GM18951 (cell line): ENCODE results near the gene GINS3.
"Not testable (repeated sequence)": the region's sequence is repeated elsewhere in the genome, so short reads cannot be mapped to it uniquely, and the experiment has no call there.

ENCODE experiments used
- POLR2A ChIP-seq: IDR thresholded peaks from 4 replicates; pipeline ENCODE4 v1.6.1; 2011; ENCODE audit warnings: mild to moderate bottlenecking; ENCODE audit not compliant: insufficient read length, insufficient read depth; ENCODE audit errors: extremely low read depth
- in situ Hi-C: fragments of 300-500 bp; cut with MboI; formaldehyde crosslinking; loops from one replicate; pipeline ENCODE4 v1.12.0; 2022; ENCODE audit warnings: low sequenced_read_pairs, mixed read lengths, inconsistent platforms; ENCODE audit not compliant: unreplicated experiment

GINS3 gene

DNA sequence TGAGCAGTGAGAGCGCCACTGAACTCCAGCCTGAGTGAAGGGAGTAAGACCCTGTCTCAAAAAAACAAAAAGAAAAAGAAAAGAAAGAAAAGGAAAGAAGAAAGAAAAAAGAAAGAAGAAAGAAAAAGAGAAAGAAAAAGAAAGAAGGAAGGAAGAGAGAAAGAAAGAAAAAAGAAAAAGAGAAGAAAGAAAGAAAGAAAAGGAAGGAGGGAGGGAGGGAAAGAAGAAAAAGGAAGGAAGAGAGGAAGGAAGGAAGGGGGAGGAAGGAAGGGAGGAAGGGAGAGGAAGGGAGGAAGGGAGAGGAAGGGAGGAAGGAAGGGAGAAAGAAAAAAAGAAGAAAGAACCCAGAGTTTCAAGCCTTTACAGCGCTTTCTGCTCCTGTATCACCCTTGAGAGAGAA is 19.1 kb downstream of the GINS3 start:
- TF ChIP-seq POLR2A: no peak

DNA sequence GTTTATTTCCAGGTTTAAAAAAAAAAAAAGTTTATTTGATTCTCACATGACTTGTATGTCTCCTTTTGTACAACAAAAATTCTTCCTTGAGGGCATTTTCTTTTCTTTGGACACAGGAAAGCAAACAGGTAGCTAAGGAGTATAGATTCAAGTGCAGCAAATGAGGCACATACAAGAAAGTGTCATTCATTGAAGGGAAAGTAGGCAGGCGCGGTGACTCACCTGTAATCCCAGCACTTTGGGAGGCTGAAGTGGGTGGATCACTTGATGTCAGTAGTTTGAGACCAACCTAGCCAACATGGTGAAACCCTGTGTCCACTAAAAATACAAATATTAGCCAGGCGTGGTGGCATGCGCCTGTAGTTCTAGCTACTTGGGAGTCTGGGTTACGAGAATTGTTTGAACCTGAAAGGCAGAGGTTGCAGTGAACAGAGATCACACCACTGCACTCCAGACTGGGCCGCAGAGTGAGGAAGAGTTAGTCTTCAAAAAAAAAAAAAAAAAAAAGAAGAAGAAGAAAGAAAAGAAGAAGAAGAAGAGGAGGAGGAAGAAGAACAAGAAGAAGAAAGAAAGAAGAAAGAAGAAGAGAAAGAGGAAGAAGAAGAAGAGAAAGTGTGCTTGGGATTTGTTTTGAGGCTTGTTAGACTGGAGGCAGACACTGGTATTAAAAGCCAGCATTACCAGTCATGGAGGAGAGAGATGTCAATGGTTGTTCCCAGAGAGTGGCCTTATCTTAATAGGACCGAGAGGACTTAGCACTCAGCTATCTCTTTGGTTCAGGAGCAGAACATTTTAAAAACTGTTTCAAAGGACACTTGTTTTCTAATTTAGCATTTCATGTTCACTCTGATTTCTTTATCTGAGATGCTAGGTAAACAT is 19.7 kb downstream of the GINS3 start:
- no peak for TF ChIP-seq POLR2A
- in situ Hi-C loops: no loop called here

More for the DNA sequence above, 19.1 kb downstream of the GINS3 start:
- in situ Hi-C loops: no loop called here

DNA sequence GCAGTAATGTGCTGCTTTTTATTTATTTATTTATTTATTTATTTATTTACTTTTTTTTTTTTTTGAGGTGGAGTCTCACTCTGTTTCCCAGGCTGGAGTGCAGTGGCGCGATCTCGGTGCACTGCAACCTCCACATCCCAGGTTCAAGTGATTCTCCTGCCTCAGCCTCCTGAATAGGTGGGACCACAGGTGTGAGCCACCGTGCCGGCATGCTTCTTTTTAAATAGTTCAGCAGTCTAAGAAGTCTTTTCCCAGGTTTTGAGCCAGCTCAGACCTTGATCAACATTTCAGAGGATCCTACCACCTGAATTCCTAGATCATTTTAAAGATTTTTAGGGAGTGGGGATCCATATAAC is 20.3 kb downstream of the GINS3 start:
- in situ Hi-C loops: not testable (repeated sequence)

DNA sequence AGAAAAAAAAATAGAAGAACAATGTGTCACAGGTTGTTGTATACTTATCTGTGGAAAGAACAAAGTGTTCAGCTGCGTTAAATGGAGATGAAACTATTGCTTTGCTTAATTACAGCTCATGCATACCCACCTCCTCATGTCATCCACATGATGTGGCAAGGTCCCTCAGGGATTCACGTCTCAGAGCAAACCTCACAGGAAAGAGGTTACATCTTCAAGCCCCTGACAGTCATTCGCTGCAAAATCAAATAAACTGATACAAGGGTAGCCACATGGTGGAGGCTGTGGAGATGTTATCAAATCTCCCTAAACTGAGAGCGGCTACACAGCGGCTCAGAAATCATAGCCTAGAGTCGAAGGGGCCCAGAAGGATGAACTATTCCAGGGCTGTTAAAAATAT is 21.1 kb downstream of the GINS3 start:
- no peak for TF ChIP-seq POLR2A
- in situ Hi-C loops: no loop called here

DNA sequence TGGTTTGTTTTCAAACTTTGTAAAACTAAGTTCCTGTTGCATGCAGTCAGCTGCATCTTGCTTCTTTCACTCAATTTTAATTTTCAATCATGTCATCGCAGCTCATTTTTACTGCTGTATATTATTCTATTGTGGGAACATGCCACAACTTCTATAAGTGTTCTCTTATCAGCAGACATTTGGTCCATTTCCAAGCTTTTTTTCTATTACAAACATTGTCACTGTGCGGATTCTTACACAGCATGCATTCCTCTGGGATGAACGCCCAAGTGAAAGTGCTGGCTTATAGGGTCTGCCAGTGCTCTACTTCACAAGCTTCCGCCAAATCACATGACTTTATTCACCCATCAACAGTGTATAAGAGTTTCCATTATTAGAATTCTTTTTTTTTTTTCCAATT is 22.7 kb downstream of the GINS3 start:
- TF ChIP-seq POLR2A: no peak
- in situ Hi-C loops: no loop called here

DNA sequence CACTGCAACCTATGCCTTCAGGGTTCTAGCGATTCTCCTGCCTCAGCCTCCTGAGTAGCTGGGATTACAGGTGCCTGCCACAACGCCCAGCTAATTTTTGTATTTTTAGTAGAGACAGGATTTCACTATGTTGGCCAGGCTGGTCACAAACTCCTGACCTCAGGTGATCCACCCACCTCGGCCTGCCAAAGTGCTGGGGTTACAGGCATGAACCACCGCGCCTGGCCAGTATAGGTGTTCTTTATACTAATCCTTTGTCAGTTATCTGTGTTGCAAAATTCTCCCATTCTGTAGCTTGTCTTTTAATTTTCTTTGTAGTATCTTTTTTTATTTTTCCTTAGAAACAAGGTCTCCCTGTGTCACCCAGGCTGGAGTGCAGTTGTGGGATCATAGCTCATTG is 23.7 kb downstream of the GINS3 start:
- in situ Hi-C loops: not testable (repeated sequence)

DNA sequence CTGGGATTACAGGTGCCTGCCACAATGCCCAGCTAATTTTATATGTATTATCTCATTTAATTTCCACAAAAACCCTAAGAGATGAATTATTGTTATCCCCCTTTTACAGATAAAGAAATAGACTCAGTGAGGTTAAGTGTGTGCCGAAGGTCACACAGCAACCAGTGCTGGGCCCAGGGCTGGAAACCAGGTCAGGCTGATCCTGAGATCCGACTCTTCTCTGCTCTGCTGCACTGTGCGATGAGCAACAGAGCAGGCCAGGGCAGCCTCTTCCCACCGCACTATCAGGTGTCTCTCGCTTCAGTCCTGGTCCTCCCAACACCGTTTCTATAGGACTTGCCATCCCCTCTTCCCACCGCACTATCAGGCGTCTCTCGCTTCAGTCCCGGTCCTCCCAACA is 24.8 kb downstream of the GINS3 start:
- TF ChIP-seq POLR2A: no peak
- in situ Hi-C loops: no loop called here

DNA sequence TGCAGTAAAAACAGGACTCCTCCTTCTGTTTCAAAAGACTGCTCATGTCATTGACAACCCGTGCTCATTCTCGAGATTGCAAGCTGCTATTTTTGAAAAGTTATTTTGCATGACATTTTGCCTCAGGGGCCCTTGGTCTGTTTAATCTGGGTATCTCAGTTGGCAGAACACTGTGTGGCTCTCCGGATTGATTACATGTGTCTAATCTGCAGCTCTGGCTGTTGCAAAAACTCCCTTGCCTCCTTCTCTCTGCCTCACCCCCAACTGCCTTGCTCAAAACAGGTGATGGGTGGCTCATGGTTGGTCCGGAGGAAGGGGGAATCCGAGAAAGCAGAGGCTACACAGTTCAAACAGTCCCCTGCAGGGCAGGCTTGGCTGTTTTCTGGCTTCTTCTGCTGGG is 25.3 kb downstream of the GINS3 start:
- in situ Hi-C loops: no loop called here
- TF ChIP-seq POLR2A: no peak

DNA sequence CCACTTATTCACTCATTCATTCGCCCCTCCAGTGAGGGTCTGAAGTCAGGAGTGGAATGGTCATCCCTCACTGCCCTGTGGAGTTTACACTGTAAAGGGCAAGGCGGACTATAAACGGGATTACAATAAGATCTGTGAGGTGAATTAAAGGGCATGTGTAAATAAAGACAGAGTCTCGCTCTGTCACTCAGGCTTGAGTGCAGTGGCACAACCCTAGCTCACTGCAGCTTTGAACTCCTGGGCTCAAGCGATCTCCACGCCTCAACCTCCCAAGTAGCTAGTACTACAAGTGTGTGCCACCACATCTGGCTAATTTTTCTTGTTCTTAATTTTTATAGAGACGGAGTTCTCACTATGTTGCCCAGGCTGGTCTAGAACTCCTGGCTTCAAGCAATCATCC is 25.8 kb downstream of the GINS3 start:
- TF ChIP-seq POLR2A: no peak
- in situ Hi-C loops: no loop called here

DNA sequence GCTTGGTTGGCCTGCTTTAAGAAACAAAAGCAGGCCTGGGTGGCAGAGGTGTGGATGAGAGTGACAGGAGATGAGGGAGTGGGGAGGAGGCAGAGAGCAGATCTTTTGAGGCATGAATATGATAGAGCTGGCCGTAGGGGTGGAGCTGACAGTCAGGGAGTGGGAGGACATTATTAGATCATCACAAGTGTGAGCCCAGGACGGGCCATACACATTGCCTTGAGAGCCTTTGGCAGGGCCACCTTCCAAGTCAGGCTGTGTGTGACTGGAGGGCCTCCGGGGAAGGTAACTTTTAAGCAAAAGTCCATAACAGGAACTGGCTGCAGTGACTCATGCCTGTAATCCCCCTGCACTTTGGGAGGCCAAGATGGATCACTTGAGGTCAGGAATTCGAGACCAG is 26.3 kb downstream of the GINS3 start:
- no peak for TF ChIP-seq POLR2A
- in situ Hi-C loops: no loop called here

DNA sequence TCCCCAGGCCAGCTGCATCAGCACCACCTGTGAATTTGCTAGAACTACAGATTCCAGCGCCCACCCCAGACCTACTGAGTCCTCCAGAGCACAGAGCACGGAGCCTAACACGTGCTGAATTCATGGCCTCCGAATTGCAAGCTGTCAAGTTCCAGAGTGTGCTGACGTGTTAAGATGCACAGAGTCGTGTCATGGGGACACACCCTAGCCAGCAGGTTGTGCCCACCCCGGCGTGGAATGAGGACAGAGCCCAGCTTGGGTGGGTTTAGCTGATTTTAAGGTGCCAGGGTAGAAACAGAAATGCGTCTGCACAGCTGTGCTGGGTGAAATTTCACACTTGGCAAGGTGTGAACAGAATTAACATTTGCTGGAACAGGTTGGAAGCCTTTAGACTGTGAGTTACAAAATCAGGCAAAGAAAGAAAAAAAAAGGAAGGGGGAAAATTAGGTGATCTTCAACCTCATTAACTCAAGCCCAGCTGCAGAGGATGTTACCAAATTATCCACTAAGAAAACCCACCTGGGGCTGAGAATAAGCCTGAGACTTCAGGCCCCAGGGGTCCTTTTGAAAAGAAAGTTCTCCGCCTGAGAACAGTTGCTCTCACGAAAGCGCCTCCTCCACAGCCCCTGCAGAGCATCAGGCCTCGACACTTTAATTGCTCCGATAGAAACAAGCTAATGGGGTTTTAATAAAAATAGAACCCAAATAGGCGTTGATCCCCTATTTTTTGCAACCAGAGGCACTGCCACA is 27.1 kb downstream of the GINS3 start:
- no peak for TF ChIP-seq POLR2A
- in situ Hi-C loops: no loop called here

DNA sequence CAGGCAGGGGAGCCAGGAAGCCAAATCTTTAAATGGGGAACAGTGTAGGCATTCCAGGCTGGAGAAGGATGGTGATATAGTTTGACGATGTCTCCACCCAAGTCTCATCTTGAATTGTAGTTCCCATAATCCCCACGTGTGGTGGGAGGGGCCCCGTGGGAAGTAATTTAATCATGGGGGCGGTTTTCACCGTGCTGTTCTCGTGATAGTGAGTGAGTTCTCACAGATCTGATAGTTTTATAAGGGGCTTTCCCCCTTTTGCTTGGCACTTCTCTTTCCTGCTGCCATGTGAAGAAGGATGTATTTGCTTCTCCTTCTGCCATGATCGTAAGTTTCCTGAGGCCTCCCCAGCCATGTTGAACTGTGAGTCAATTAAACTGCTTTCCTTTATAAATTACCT is 28.8 kb downstream of the GINS3 start:
- no peak for TF ChIP-seq POLR2A
- in situ Hi-C loops: no loop called here

DNA sequence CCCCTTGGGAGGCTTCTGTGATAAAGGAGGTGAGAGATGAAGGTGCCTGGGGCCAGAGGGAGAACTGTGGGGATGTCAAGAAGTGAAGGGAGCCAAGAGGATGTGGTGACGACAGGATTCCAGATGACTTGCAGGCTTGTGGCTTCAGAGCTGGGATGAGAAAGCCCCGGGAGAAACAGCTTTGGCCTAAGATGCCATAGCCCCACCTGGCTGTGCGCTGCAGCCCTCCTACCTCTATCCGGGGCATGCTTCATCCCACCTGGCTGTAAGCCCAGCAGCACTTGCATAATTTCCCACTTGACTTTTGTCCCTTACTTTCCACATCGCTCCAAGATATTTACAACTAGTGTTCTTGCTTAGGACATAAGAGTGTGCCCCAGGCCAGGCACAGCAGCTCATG is 29.3 kb downstream of the GINS3 start:
- in situ Hi-C loops: no loop called here
- TF ChIP-seq POLR2A: no peak

DNA sequence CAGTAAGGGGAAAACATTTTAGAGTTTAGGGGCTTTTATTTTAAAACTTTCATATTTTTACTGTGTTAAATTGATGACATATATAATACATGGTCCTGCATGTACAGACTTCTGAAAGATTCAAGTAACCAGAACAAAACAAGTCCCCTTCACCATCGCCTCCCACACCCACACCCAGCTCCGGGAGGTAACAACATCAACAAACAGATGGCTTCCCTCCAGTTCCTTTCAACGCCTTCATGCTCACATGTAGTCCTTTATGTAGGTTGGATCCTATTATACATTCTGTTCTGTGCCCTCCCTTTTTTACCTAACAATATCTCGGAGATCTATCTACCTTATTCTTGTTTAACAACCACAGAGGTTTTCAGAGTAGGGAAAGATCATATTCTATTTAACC is 30.5 kb downstream of the GINS3 start:
- no peak for TF ChIP-seq POLR2A
- in situ Hi-C loops: no loop called here
